Epithelial cell of esophagus (primary cell): Measurements from ENCODE around the gene HSD11B2.

Experiments used
- DNase-seq: peaks from one replicate; pipeline ENCODE4 v3.0.0; 2010; ENCODE audit warnings: low read depth
- H3K4me3 ChIP-seq: 2 replicates; pipeline ENCODE4 v1.5.1; 2011; ENCODE audit warnings: mild to moderate bottlenecking, low read length, control low read depth
- TF ChIP-seq, protein P1 (sequence below): IDR thresholded peaks from 2 replicates; pipeline ENCODE4 v1.5.1; 2011; ENCODE audit warnings: low read depth, mild to moderate bottlenecking, low read length, control low read depth, inconsistent platforms; ENCODE audit not compliant: insufficient read depth; ENCODE audit errors: missing control alignments

The HSD11B2 gene

DNA sequence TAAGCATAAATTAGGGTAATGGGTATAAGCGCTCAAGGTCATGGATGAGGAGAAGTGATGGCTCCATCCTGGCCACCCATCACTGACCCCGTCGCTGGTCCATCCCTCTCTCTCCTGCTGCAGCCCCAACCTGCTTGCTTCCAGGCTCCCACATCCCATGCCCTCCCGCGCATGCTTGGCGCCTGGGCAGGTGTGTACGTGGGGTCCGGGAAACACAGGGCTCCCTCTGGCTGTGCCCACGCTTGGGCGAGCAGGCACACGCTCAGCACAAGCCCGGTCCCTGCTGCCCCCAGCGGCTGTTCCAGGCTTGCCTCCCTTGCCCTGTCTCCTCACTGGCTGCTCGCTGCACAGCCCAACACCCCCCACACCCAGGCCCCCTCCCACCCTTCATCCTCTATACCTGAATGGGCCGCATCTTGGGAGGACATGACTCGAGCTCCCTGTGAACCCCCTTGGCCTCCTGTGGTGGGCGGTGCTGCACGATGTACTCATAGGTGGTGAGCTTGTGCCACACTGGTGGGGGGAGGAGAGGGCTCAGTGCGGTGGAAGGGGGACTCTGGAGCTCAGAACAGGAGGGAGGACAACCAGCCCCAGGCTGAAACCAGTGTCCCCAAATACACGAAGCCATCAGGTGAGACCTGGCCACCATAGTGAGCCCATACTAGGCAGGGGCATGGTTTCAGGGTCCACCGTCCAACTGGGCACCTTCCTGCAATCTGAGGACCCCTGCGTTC lies 32.9 kb upstream of the HSD11B2 start:
- TF ChIP-seq, protein P1, sequence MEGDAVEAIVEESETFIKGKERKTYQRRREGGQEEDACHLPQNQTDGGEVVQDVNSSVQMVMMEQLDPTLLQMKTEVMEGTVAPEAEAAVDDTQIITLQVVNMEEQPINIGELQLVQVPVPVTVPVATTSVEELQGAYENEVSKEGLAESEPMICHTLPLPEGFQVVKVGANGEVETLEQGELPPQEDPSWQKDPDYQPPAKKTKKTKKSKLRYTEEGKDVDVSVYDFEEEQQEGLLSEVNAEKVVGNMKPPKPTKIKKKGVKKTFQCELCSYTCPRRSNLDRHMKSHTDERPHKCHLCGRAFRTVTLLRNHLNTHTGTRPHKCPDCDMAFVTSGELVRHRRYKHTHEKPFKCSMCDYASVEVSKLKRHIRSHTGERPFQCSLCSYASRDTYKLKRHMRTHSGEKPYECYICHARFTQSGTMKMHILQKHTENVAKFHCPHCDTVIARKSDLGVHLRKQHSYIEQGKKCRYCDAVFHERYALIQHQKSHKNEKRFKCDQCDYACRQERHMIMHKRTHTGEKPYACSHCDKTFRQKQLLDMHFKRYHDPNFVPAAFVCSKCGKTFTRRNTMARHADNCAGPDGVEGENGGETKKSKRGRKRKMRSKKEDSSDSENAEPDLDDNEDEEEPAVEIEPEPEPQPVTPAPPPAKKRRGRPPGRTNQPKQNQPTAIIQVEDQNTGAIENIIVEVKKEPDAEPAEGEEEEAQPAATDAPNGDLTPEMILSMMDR, result peak; percentile 53
- H3K4me3 ChIP-seq, result no peak overlapping the region
- DNase-seq, result peak; percentile 70

DNA sequence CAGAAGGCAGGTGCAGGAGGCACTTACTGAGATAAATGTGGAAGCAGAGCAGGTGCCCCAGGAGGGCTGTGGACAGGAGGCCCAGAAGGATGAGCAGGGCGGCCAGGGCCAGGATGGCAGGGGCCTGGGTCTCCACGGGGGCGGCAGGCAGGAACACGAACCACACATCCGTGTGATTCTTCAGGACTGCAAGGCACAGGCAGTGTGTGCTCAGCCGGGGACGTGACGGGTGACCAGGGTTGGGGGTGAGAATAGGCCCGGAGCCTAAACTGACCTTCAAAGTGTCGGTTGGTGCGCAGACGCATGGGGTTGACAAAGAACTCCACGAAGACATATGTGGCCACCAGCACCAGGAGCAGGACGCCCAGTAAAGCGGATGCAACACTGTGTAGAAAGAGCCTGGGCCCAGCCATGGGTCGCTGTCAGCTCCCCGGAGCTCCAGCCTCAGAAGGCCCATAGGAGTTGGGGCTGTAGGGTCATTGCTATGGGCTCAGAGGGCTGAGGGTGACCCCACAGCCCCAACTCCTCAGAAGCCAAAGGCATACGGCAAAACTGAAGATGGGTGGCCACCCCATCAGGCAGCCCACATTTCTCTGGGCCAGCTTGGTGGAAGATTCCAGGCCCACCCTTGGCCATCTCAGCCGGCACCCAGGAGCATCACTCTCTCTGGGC lies 32.2 kb upstream of the HSD11B2 start:
- TF ChIP-seq, protein P1, result no peak
- no peak overlapping the region for H3K4me3 ChIP-seq
- DNase-seq, result no peak

DNA sequence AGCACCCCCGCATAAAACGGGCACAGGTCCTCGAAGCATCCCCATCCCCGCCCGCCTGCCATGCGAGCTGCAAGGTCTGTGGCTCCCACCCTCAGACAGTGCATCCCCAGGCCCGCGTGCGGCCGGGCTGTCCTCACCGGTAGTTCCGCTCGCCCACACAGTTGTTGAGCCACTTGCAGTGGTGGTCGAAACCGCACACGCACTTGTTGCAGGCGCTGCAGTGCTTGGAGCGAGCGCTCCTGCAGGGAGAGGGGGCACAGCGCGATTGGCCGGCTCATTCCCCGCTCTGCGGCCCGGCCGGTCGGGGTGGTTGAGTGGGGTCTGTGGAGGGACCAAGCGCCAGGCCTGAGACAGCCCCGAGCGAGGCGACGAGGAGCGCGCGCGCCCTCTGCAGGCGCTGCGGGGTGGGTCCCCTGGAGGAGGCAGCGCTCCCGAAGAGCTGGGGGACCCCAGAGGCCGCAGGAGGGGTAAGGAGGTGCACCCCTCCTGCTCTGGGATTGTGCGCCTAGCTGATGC lies 31.6 kb upstream of the HSD11B2 start:
- no peak overlapping the region for H3K4me3 ChIP-seq
- peak; percentile 36 for DNase-seq
- TF ChIP-seq, protein P1, result peak; percentile 56

DNA sequence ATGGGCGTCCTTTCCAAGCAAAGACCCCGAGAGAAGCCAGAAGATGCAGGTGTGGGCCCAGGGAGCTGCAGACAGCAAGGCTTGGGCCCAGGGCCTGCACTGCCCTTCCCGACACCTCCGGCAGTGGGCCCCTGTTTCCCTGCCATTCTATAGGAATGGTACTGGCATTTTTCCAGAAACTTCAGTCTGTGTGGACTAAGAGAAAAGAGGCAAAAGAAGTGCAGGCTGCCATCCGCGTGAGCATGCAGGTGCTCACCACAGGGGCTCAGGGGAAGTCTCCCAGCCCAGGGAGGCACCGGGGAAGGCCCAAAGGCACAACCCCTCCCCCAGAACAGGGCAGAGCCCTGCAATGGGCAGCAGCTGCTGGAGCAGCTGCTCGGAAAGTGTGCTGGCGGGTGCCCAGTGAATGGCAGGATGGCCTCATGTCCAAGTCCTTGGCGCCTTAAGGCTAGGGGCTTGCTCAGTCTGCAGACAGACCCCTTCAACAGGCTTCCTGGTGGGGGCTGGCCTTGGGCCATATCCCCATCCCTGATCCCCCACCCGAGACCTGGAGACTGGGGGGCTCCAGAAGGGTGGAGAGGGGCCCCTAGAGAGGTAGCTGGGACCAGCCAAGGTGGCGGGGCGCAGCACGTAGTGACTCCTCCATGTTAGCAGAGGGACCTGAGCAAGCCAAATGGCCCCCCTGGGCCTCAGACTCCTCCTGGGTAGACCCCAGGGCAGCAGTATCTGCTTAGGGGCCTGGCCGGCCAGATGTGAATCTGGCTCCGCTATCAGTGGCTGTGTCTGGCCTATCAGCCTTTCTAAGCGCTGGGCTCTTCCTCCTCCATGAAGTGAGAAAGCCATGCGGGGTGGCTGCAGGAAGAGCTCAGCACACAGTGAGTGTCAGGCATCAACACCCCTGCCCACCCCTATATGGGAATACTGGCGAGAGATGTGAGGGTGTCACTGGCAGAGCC lies 30.9 kb upstream of the HSD11B2 start:
- no peak overlapping the region for H3K4me3 ChIP-seq
- TF ChIP-seq, protein P1, result no peak
- no peak for DNase-seq

DNA sequence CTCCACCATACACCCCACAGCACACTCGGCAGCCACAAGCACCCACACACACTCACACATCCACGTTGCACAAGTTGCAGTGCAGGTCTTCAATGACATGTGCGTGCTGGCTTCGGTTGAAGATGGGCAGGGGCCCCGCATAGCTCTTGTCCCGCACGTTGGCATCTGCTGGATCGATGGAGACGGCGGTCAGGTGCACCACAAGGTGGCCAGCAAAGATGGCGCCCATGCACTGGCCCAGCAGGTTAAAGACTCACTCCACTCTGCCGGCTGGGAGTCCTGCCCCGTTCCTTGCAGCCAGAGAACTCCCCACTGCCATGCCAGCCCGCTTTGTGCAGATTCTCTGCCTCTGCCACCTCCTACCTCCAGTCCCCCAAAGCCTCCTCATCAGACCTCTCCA lies 30.0 kb upstream of the HSD11B2 start:
- H3K4me3 ChIP-seq, result no peak overlapping the region
- DNase-seq, result no peak
- TF ChIP-seq, protein P1, result no peak

DNA sequence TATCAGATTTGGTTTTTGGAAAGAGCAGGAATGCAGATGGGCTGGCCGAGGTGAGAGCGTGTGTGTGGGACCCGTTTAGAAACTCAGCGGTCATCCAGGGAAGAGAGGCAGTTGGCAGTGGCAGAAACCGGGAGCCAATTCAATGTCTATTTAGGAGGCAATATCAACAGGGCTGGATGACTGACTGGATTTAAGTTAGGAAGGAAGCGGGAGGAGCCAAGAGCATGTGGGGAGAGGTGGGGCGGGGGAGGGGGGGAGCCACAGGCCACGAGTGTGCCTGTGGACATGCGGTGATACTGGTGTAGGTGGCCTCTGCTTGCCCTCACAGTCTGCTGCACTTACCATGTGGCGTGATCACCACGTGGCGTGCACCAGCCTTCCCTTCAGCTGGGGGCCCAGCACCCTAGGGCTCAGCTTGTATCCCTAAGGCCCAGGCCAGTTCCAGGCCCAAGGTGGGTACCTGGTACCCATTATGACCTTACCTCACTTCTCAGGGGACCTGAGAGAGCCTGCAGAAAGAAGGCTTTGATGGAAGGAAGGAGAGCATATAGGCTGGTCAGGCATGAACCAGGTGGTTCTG lies 26.9 kb upstream of the HSD11B2 start:
- H3K4me3 ChIP-seq, result no peak overlapping the region
- peak; percentile 30 for DNase-seq
- TF ChIP-seq, protein P1, result no peak
